GM18526 (cell line): Measurements from ENCODE around the gene RBMS3.

Source experiments
- POLR2A ChIP-seq: IDR thresholded peaks from 3 replicates; pipeline ENCODE4 v1.6.1; 2011; ENCODE audit not compliant: insufficient read length; ENCODE audit errors: extremely low read depth

The RBMS3 gene

DNA sequence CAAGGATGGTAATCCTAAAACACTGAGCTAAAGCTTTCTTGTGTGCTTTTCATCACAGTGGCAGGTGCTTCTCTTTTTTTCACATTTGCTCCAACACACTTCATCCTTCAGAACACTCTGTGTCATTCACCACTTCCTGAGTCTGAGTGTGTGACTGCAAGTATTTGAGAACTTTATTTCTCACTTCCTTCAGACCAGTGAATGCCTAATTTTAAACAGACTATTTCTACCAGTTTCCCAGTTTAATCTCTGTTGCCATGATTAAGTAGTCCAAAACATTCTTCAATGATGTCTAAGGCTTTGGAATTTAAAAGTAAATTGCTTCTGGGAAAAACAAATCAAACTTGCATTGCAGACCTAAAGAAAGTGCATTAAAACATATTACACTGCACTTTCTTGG lies 541.2 kb downstream of the RBMS3 start:
- TF ChIP-seq POLR2A = no peak

DNA sequence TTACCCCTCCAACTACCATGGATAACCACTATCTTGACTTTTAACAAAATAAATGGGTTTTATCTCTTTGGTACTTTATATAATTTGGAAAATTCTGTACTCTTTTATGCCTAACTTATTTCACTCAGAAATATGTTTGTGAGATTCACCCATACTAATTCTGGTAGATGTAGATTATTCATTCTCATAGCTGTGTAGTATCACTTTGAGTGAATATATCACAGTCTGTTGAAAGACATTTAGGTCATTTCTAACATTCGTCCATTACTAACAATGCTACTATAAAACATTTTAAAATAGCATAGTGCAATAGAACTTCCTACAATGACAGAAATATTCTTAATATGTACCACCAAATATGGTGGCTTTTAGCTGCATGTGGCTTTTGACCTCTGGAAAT lies 542.4 kb downstream of the RBMS3 start:
- no peak for TF ChIP-seq POLR2A

DNA sequence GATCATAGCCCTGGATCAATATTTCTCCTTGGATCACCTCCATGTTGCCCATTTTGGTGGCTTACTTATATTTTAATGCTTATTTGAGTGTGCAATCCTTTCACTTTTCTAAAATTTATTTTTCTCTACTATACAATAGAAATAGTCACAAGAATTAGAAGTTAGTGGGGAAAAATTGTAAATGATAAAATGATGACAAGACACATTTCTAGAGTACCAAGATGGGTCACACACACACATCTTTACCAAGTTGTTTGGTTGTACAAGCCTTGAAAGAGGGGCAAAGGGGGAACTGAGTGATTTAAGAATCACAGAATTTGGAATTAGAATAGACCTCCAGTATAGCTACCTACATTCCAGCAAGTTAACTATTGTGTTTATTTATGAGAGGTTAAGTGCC lies 545.8 kb downstream of the RBMS3 start:
- no peak for TF ChIP-seq POLR2A

DNA sequence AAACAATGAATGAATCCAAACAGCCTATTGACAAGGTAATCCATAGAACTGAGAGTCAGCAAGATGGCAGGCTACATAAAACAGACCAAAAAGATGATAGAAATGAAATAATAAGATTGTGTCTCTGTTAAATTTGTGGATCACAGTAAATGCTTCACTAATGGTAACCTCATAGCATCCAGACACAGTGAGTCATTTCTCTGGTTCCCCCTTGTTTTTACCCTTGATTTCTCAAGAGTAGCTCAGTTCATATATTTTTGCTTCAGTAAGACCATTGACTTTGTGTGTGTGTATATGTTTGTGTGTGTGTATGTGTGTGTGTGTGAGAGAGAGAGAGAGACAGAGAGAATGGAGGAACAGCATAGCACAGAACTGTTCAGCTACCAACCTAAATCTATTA lies 546.9 kb downstream of the RBMS3 start:
- no peak for TF ChIP-seq POLR2A

DNA sequence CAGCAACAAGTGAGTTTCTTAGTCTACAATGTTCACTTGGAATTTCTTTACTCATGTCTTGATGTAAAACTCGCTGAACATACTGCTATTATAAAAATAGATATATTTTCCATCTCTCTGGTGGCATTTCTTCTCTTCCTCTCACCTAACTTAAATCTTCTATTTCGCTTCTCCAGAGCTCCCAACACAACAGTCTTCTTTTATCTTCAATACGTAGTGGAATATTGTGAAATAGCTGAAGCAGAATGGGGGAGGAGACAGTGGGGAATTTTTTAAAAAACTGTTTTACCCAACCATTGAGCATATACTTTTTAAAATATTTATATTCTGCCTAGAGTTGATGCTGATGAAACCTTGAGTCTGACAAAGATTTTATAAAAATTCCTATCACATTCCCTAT lies 548.5 kb downstream of the RBMS3 start:
- no peak for TF ChIP-seq POLR2A

DNA sequence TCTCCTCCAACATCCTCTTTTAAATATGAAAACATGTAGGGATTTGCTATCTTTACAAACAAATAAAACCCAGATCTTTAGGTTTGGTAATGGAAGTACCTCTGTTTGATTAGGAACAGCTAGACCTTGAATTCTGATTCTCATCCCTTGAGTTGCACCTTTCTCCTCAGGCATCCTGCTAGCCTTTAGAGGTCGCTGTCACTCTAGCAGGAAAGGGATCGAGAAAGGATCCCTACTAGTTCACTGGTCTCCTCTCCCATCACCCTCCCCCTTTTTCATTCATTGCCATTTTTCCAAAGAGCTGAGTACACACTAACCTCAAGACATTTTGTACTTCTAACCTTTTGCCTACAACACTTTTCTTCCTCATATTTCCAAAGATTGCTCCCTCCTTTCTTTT lies 569.8 kb downstream of the RBMS3 start:
- no peak for TF ChIP-seq POLR2A

DNA sequence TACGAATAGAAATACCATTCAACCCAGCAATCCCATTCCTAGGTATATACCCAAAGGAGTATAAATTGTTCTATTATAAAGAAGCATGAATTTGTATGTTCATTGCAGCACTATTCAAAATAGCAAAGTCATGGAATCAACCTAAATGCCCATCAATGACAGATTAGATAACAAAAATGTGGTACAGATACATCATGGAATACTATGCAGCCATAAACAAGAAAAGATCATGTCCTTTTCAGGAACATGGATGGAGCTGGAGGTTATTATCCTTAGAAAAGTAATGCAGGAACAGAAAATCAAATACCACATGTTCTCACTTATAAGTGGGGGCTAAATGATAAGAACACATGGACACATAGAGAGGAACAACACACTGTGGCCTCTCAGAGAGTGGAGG lies 571.9 kb downstream of the RBMS3 start:
- TF ChIP-seq POLR2A = no peak

DNA sequence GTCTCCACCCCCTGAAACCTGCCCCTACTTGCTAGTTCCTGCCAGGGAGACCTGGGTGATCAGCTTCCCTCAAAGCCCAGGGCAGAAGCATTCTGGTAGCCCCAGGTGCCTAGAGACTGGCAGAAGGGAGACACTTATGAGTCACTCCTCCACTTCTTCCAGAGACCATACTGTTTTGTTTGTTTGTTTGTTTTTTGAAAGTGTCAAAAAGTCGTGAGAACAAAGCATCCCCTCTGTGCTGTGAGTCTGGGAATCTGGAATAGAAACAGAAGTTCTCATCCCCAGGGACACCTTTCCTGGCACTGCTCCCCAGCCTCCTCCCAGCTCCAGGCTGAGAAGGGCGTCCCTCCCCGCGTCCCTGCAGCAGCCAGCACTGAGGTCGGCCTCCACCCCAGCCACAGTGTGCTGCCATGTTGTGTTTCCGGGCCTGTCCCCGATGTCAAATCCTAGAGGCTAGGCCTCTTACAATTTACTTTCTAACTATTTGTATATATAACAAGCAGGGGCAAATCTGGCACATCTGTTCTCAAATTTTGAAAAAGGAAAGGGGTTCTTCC lies 573.0 kb downstream of the RBMS3 start:
- no peak for TF ChIP-seq POLR2A

DNA sequence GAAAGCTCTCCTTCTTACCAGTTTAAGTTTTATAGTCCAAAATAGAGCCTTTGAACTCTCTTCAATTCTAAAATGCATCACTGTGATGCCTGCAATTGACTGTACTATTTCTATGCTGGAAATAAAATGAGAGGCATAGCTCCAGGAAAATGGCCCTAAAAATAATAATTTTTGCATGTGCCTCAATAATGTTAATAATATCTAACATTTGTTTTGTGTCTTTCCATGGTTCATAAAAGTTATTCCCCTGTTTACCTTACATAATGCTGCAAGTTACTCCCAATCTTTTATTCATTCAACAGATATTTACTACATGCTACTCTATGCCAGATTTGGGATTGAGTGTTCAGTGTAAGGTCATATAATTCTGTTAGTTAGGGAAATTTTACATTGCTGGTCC lies 574.0 kb downstream of the RBMS3 start:
- TF ChIP-seq POLR2A = no peak

DNA sequence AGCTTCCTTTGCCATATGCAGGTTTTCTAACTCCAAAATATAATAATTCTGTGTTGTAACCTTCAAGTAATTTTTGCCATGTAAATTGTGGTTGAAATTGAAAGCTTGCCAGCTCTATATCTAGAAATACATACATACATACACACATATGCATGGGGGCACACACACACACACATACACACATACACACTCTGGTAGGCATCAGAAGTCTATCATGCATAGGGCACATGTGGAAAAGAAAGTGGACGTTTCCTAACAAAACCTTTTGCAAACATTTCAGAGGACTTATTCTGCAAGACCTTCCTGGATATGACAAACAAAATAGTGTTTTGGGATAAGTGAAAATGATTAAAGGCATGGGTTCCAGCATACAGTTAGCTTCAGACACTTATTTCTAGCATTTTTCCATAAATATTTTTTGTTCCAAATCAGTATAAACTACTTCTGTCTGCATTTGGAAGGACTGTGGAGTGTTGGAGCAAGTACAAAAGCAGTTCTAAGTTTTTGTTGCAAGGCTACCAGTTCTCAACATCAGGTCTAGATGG lies 578.9 kb downstream of the RBMS3 start:
- no peak for TF ChIP-seq POLR2A

DNA sequence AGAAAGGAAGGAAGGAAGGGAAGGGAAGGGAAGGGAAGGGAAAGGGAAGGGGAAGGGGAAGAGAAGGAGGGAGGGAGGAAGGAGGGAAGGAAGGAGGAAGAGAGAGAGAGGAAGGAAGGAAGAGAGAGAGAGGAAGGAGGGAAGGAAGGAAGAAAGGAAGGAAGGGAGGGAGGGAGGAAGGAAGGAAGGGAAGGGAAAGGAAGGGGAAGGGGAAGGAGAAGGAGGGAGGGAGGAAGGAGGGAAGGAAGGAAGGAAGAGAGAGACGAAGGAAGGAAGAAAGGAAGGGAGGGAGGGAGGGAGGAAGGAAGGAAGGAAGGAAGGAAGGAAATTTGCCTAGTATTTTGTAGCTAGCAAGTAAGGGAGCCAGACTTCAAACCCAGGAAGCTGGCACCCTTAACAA lies 583.9 kb downstream of the RBMS3 start:
- no peak for TF ChIP-seq POLR2A

DNA sequence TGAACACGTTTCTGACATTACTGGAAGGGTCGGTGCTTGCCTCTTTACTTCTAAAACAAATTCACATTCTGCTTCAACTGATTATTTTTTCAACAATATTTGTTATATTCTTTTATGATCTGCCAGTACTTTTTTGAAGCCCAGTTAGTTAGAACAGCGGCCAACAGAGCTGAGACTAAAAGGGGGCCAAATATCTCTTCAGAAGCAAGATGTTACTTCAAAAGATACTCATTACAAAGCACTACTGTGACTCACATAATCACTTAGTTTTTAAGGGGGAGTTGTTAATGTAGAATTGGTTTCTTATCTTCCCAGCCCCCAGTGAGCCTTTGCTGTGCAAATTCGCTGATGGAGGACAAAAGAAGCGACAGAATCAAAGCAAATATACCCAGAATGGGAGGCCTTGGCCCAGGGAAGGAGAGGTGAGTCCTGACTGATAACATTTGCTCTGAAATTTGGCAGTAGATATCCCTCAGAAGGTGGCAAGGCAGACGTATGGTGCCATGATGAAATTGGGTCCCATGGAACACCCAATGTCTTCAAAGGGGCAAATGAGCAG lies 587.8 kb downstream of the RBMS3 start:
- TF ChIP-seq POLR2A = no peak

DNA sequence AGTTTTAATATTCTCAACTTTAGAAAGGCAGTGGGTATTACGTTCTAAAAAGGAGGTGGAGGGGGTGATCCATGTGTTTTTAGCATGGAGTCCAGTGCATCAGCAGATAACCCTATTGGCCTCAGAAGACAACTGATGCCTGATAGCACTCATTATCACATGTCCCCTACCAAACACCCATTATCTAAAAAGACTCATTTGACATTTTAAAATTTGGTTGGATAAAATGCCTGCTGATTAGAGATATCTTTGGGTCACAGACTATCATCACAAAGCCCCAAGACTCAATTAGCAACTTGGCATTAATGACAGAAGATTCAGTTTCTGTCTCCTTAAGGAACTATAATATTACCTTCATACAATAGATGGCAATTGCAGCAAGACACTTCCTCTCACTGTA lies 589.3 kb downstream of the RBMS3 start:
- no peak for TF ChIP-seq POLR2A

DNA sequence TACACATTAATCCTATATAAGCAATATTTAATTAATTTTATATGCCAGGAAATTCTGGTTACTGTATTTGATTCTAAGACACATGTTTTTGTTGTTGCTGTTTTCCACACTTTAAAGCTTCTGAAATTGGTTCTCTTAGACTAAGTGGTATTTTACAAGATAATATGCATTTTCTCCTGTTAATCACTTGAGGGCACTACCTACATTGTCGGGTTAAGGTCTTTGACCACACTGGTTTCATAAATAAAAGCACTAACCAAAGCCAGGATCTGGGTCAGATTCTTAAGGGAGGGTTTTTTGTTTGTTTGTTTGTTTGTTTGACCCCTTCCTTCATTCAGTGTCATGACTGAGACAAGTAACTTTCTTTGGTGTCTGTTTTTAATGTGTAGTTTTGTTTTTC lies 590.2 kb downstream of the RBMS3 start:
- TF ChIP-seq POLR2A = no peak

DNA sequence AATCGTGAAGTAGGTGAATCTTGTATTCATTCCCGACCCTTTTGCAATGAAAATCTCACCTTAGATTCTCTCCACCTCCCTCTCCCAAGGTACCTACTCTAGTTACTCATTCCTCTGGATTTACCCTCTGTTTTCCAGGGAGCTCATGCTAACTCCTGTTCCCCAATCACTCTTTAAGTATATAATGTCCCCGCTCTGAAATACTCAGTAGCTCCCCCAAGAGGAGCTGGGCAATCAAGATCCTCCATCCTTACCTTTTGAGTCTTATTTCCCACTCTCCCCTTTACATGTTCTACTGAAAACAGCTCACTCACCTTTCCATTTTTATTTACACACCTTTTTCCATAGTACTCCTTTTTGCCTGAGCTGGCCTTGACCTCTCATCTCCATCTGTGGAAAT lies 599.9 kb downstream of the RBMS3 start:
- no peak for TF ChIP-seq POLR2A

DNA sequence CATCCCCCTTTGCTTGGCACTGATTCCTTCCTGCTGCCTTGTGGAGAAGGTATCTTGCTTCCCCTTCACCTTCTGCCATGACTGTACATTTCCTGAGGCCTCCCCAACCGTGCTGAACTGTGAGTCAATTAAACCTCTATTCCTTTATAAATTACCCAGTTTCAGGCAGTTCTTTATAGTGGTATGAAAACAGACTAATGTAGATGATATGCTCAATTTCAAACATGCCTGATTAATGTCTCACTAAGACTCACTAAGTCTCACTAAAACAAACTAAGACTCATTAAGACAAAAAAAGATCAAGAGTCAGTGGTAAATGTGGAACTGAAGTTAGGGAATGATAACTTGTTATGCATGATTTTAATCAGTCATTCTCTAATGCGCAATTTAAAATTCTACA lies 606.6 kb downstream of the RBMS3 start:
- no peak for TF ChIP-seq POLR2A

DNA sequence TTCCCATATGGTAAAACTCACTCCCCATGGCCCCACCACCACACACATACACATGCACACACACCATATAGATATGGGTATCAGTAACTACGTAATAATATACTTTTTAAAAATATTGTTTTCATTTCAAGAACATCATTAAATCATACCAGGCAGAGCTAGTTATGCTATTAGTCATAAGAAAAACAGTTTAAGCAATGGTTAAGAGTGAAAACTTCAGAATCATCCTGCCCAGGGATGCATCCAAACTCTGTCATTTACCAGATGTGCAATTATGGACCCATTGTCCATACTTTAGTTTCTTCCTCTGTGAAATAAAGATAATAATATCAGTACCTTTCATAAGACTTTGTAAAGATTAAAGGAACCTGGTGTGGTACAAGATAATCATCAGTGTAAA lies 608.3 kb downstream of the RBMS3 start:
- no peak for TF ChIP-seq POLR2A

DNA sequence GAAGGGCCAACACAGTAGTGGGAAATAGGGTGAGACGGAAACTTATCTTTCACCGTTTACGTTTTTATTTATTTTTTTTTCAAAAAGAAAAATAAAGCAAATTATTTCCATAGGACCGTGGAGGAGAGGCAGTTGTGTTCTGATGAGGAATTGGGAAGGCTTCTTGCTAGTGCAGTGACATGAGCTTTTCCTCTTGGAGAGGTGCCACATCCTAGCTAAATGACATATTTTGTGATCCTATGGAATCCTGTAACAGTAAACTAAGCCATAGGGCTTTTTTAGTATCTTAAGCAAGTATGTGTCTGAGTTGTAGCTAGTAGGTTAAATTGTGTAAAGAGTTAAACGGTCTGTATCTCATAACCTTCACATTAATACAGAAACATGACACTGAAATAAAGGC lies 609.9 kb downstream of the RBMS3 start:
- TF ChIP-seq POLR2A = no peak

DNA sequence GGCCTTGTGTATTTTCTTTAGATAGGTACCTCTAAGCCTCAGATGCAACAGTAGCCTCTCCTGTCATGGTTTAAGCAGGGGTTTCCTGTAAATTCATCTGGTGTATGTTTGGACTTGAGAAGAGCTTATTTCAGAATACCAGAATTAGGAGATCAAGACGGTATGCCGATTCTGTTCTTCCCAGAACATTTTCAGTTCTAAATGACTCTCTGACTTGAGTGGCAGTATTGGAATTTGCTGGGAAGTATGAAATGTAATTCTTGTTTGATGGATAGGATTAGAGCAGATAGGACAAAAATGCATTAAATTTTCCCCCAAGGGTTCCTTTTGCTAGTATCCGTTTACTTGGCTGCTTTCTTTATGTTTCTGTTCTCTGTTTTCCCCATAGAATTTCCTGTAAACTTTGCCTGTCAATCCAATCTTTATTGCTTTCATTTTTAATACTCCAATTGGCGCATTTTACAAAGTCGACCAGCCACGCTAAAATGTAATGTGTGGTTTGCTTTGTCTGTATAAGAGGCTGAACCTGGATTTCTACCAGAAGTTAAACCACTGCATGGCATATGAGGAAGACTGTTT lies 612.2 kb downstream of the RBMS3 start:
- no peak for TF ChIP-seq POLR2A
